SU-DHL-6 (cell line): ENCODE data around the gene FAM181B.

ENCODE experiments used
- H2AFZ ChIP-seq: fragments of 200-600 bp; sonication (generic); 2 replicates; pipeline ENCODE4 v1.6.1; 2014; ENCODE audit warnings: low read depth, mild to moderate bottlenecking, moderate library complexity, mixed read lengths, antibody characterized with exemption, low read length; ENCODE audit not compliant: severe bottlenecking
- H3F3A ChIP-seq: fragments of 200-600 bp; shearing (Covaris generic); 2 replicates; pipeline ENCODE4 v1.6.0; 2016; ENCODE audit warnings: antibody characterized with exemption, mild to moderate bottlenecking; ENCODE audit not compliant: insufficient read depth
- H3K27ac ChIP-seq: fragments of 200-600 bp; sonication (generic); 2 replicates; pipeline ENCODE4 v1.5.1; 2016; ENCODE audit warnings: low read depth, mild to moderate bottlenecking, low read length, moderate library complexity, mixed read lengths
- H3K27me3 ChIP-seq: fragments of 200-600 bp; sonication (generic), shearing (Covaris generic); 2 replicates; pipeline ENCODE4 v1.6.0; 2014; ENCODE audit warnings: mild to moderate bottlenecking, low read length
- H3K36me3 ChIP-seq: fragments of 200-600 bp; sonication (generic); 2 replicates; pipeline ENCODE4 v1.6.1; 2014; ENCODE audit warnings: mild to moderate bottlenecking, low read length, mixed read lengths
- H3K4me2 ChIP-seq: fragments of 300-600, 200-600 bp; shearing (Covaris generic), sonication (generic); 2 replicates; pipeline ENCODE4 v1.6.0; 2014; ENCODE audit warnings: low read length, low read depth, mild to moderate bottlenecking; ENCODE audit not compliant: poor library complexity, severe bottlenecking
- H3K4me3 ChIP-seq: fragments of 200-600 bp; sonication (generic); 2 replicates; pipeline ENCODE4 v1.5.1; 2014; ENCODE audit warnings: antibody characterized with exemption, low read length, mild to moderate bottlenecking, mixed read lengths; ENCODE audit not compliant: insufficient read depth, poor library complexity, severe bottlenecking
- H3K79me2 ChIP-seq: fragments of 200-600 bp; sonication (generic); 2 replicates; pipeline ENCODE4 v1.6.1; 2014; ENCODE audit warnings: mild to moderate bottlenecking, low read length, moderate library complexity; ENCODE audit not compliant: insufficient read depth
- H3K9ac ChIP-seq: fragments of 200-600 bp; sonication (generic); 2 replicates; pipeline ENCODE4 v1.7.0; 2014; ENCODE audit warnings: mild to moderate bottlenecking, low read length
- H3K9me2 ChIP-seq: fragments of 200-600 bp; sonication (generic); replicated peaks from 2 replicates; pipeline ENCODE4 v1.6.1; 2014; ENCODE audit warnings: low read length; ENCODE audit not compliant: insufficient read depth
- H3K9me3 ChIP-seq: fragments of 200-600 bp; sonication (generic); 2 replicates; pipeline ENCODE4 v1.6.1; 2014; ENCODE audit warnings: low read length, mixed read lengths; ENCODE audit not compliant: insufficient read depth
- H4K20me1 ChIP-seq: fragments of 200-600 bp; sonication (generic); 2 replicates; pipeline ENCODE4 v1.6.1; 2014; ENCODE audit warnings: low read depth, mild to moderate bottlenecking, antibody characterized with exemption, low read length, moderate library complexity, mixed read lengths
- EZH2phosphoT487 ChIP-seq: fragments of 200-600 bp; sonication (generic), shearing (Covaris generic); conservative IDR thresholded peaks from 2 replicates; pipeline ENCODE4 v1.6.1; 2018; ENCODE audit warnings: mild to moderate bottlenecking, antibody characterized with exemption, low read length, moderate library complexity, mixed read lengths
- TF ChIP-seq, protein P1 (sequence below): fragments of 200-600 bp; sonication (generic); IDR thresholded peaks from one replicate; pipeline ENCODE4 v1.5.1; 2017; ENCODE audit warnings: antibody characterized with exemption, mild to moderate bottlenecking, low read length, moderate library complexity; ENCODE audit not compliant: insufficient read depth, poor library complexity, severe bottlenecking

The FAM181B gene

GRCh38 chr11:82730286-82730685, 3.4 kb downstream of the FAM181B start:
- Histone ChIP-seq H3K9me3 (no peaks in the 10 kb centered on the region), H3K4me2 (no peak overlapping the region), H2AFZ (no peak overlapping the region), H4K20me1 (no peaks in the 10 kb centered on the region), H3K9ac (no peak overlapping the region), H3K36me3 (no peaks in the 10 kb centered on the region), H3K27me3 (no peaks in the 10 kb centered on the region), H3F3A (no peaks in the 10 kb centered on the region), H3K9me2 (no peaks in the 10 kb centered on the region), H3K4me3 (no peak overlapping the region), H3K27ac (no peak overlapping the region), H3K79me2 (no peaks in the 10 kb centered on the region)
- no peak for TF ChIP-seq EZH2phosphoT487
- TF ChIP-seq, protein P1, sequence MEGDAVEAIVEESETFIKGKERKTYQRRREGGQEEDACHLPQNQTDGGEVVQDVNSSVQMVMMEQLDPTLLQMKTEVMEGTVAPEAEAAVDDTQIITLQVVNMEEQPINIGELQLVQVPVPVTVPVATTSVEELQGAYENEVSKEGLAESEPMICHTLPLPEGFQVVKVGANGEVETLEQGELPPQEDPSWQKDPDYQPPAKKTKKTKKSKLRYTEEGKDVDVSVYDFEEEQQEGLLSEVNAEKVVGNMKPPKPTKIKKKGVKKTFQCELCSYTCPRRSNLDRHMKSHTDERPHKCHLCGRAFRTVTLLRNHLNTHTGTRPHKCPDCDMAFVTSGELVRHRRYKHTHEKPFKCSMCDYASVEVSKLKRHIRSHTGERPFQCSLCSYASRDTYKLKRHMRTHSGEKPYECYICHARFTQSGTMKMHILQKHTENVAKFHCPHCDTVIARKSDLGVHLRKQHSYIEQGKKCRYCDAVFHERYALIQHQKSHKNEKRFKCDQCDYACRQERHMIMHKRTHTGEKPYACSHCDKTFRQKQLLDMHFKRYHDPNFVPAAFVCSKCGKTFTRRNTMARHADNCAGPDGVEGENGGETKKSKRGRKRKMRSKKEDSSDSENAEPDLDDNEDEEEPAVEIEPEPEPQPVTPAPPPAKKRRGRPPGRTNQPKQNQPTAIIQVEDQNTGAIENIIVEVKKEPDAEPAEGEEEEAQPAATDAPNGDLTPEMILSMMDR, result no peak

DNA sequence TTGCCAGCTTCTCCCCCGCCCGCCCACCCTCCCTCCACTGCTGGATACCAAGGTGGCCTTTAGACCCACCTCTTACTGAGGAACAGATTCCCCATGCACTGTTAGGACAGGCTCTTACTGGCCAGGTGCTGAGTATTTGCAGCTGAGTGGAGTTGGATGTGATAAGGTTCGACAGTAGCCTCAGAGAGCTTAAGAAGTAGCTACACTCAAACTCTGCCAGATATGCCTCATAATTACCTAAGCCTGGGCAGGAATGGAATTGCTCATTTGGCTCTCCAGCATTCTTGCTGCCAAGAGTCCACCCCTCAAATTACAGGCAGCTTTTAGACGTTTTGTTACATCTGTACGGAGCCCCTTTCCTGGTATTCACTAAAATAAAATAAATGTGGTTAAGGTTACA, 9.6 kb downstream of the FAM181B start:
- Histone ChIP-seq H3K79me2 (no peaks in the 10 kb centered on the region), H3K27me3 (no peaks in the 10 kb centered on the region), H3K9ac (no peak overlapping the region), H2AFZ (no peak overlapping the region), H3K4me2 (no peak overlapping the region), H3F3A (no peaks in the 10 kb centered on the region), H4K20me1 (no peaks in the 10 kb centered on the region), H3K36me3 (no peaks in the 10 kb centered on the region), H3K27ac (no peak overlapping the region), H3K4me3 (no peak overlapping the region), H3K9me2 (no peaks in the 10 kb centered on the region), H3K9me3 (no peaks in the 10 kb centered on the region)
- TF ChIP-seq, protein P1, result no peak
- TF ChIP-seq EZH2phosphoT487, result no peak

GRCh38 chr11:82722231-82722630, 11.4 kb downstream of the FAM181B start:
- Histone ChIP-seq H3K27me3 (no peaks in the 10 kb centered on the region), H3K4me3 (no peak overlapping the region), H3K4me2 (no peak overlapping the region), H3K27ac (no peak overlapping the region), H3K9me3 (no peaks in the 10 kb centered on the region), H4K20me1 (no peaks in the 10 kb centered on the region), H3K9ac (no peak overlapping the region), H2AFZ (no peak overlapping the region), H3F3A (no peaks in the 10 kb centered on the region), H3K9me2 (no peaks in the 10 kb centered on the region), H3K36me3 (no peaks in the 10 kb centered on the region), H3K79me2 (no peaks in the 10 kb centered on the region)
- TF ChIP-seq, protein P1, result no peak
- TF ChIP-seq EZH2phosphoT487, result no peak
